Measurements from ENCODE around the gene CDH13. TPM values are rescaled to one million over a fixed set of nuclear protein-coding genes. Genes with fewer than 3 reads are reported as not detected.

The CDH13 gene
- polyA plus RNA-seq, 1 experiment = 113 TPM

- CTCF ChIA-PET = no interaction called here
- Histone ChIP-seq H3K36me3 (ENCODE audit: control insufficient read depth, insufficient read depth, low read length) (no peaks in the 10 kb centered on the region), H3K27me3 (ENCODE audit: control insufficient read depth, insufficient read depth, low read length) (no peaks in the 10 kb centered on the region), H3K4me3 (ENCODE audit: low read depth, low read length) (no peak overlapping the region)
- no peak for TF ChIP-seq CTCF (IDR thresholded peaks at IDR 0.05; ENCODE audit: insufficient read depth, low read depth, low read length)
- POLR2A ChIA-PET = no interaction called here
- no peak for DNase-seq (ENCODE audit: low read depth)
Observed at GRCh38 chr16:83312718-83313245, 686.0 kb downstream of the CDH13 start.

GRCh38 chr16:83315271-83315670, 688.5 kb downstream of the CDH13 start:
- no peak overlapping the region for H3K4me3 ChIP-seq (ENCODE audit: low read depth, low read length)
- CTCF ChIA-PET = no interaction called here
- no peak for TF ChIP-seq CTCF (IDR thresholded peaks at IDR 0.05; ENCODE audit: insufficient read depth, low read depth, low read length)
- POLR2A ChIA-PET = no interaction called here
- DNase-seq (ENCODE audit: low read depth) = no peak
- H3K36me3 ChIP-seq (ENCODE audit: control insufficient read depth, insufficient read depth, low read length) = no peaks in the 10 kb centered on the region
- no peaks in the 10 kb centered on the region for H3K27me3 ChIP-seq (ENCODE audit: control insufficient read depth, insufficient read depth, low read length)

GRCh38 chr16:83316458-83316857, 689.7 kb downstream of the CDH13 start:
- Histone ChIP-seq H3K4me3 (ENCODE audit: low read depth, low read length) (no peak overlapping the region), H3K36me3 (ENCODE audit: control insufficient read depth, insufficient read depth, low read length) (no peaks in the 10 kb centered on the region), H3K27me3 (ENCODE audit: control insufficient read depth, insufficient read depth, low read length) (no peaks in the 10 kb centered on the region)
- no peak for TF ChIP-seq CTCF (IDR thresholded peaks at IDR 0.05; ENCODE audit: insufficient read depth, low read depth, low read length)
- ChIA-PET POLR2A (no interaction called here), CTCF (interaction anchor here (0.6 kb wide), 1 partner anchor 13 kb away, joined by 3 read pairs; no protein-coding TSS in a partner anchor)
- no peak for DNase-seq (ENCODE audit: low read depth)

- H3K36me3 ChIP-seq (ENCODE audit: control insufficient read depth, insufficient read depth, low read length) = no peaks in the 10 kb centered on the region
- POLR2A ChIA-PET = no interaction called here
- H3K4me3 ChIP-seq (ENCODE audit: low read depth, low read length) = no peak overlapping the region
- no peak for TF ChIP-seq CTCF (IDR thresholded peaks at IDR 0.05; ENCODE audit: insufficient read depth, low read depth, low read length)
- no peaks in the 10 kb centered on the region for H3K27me3 ChIP-seq (ENCODE audit: control insufficient read depth, insufficient read depth, low read length)
- CTCF ChIA-PET = no interaction called here
- DNase-seq (ENCODE audit: low read depth) = no peak
Observed at GRCh38 chr16:83318390-83318789, 691.6 kb downstream of the CDH13 start.

GRCh38 chr16:83328936-83329335, 702.2 kb downstream of the CDH13 start:
- no peak for TF ChIP-seq CTCF (IDR thresholded peaks at IDR 0.05; ENCODE audit: insufficient read depth, low read depth, low read length)
- CTCF ChIA-PET = no interaction called here
- no peak for DNase-seq (ENCODE audit: low read depth)
- no peaks in the 10 kb centered on the region for H3K36me3 ChIP-seq (ENCODE audit: control insufficient read depth, insufficient read depth, low read length)
- no peaks in the 10 kb centered on the region for H3K27me3 ChIP-seq (ENCODE audit: control insufficient read depth, insufficient read depth, low read length)
- H3K4me3 ChIP-seq (ENCODE audit: low read depth, low read length) = no peak overlapping the region
- POLR2A ChIA-PET = no interaction called here
